ENCODE results near the gene SLAMF1. TPM values are rescaled to one million over a fixed set of nuclear protein-coding genes. Genes with fewer than 3 reads are reported as not detected.

SLAMF1 gene
- polyA plus RNA-seq, 3 donors, result 0.13 to 0.65 TPM; not detected in 1

DNA sequence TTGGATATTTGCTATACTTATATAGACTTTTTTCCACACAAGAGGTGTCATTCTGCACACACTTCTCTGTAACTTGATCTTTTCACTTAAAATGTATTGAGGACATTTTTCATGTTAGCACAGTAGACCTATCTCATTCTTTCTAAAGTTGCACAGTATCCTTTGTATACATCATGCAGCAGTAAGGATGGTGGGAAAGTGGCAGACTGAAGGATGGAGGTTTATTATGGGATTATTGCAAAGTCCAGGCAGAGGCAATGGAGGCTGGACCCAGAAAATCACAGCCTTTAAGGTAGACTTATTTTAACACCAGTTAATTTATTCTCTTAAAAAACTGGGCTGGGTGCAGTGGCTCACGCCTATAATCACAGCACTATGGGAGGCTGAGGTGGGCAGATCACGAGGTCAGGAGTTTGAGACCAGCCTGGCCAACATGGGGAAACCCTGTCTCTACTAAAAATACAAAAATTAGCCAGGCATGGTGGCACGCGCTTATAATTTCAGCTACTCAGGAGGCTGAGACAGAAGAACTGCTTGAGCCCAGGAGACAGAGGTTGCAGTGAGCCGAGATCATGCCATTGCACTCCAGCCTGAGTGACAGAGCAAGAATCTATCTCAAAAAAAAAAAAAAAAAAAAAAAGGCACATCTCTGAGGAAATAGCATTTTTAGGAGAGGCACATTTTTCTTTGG is 25.8 kb downstream of the SLAMF1 start:
- peaks cover 26% of the 10 kb centered on the region for H3K4me1 Mint-ChIP-seq
- Histone ChIP-seq H2AFZ (ENCODE audit: insufficient read depth, low read depth, low read length, poor library complexity, severe bottlenecking) (no peak overlapping the region), H3K4me1 (ENCODE audit: control insufficient read depth in 1 of 2, insufficient read depth in 2 of 2, low read length in 2 of 2) (peaks cover 16 to 21% of the 10 kb centered on the region in 2 donors), H4K20me1 (ENCODE audit: insufficient read depth, low read length) (no peaks in the 10 kb centered on the region), H3K4me2 (replicated peaks; ENCODE audit: extremely low read depth, low read length, poor library complexity, severe bottlenecking) (no peak overlapping the region), H3K27ac (ENCODE audit: low read depth in 1 of 2, low read length in 2 of 2) (no peak overlapping the region), H3K4me3 (replicated peaks in 1 of 3; ENCODE audit: low read depth in 2 of 3, low read length in 3 of 3) (no peak overlapping the region), H3K9me3 (replicated peaks in 1 of 2; ENCODE audit: control insufficient read depth in 1 of 2, insufficient read depth in 1 of 2, low read length in 2 of 2) (no peaks in the 10 kb centered on the region), H3K36me3 (replicated peaks in 1 of 2; ENCODE audit: control insufficient read depth in 1 of 2, insufficient read depth in 2 of 2, low read length in 2 of 2) (no peaks in the 10 kb centered on the region), H3K9ac (ENCODE audit: insufficient read depth, low read length, poor library complexity, severe bottlenecking) (no peak overlapping the region), H3K79me2 (ENCODE audit: insufficient read depth, low read length) (no peaks in the 10 kb centered on the region), H3K27me3 (ENCODE audit: control insufficient read depth in 2 of 2, insufficient read depth in 2 of 2, low read length in 2 of 2) (no peaks in the 10 kb centered on the region)
- H3K4me3 Mint-ChIP-seq, result peak overlapping the region in 1 of 2 donors; percentile 33
- DNase-seq, result no peak
- H3K9me3 Mint-ChIP-seq, result peaks cover 0 to 4% (median 2%) of the 10 kb centered on the region in 7 donors
- H3K27ac Mint-ChIP-seq, result peak overlapping the region in 1 of 7 donors; percentile 66
- H3K36me3 Mint-ChIP-seq, result no peaks in the 10 kb centered on the region
- 91% methylated on average over 4 of the region's 5 CpGs for WGBS (ENCODE audit: insufficient coverage)
- H3K27me3 Mint-ChIP-seq (ENCODE audit: low read depth in 3 of 3), result peaks cover 0 to under 1% (median 0%) of the 10 kb centered on the region in 3 donors
- intact Hi-C loops (cut with micrococcal nuclease), result no loop called here
- no peak for TF ChIP-seq CTCF (IDR thresholded peaks at IDR 0.05)

- intact Hi-C loops (cut with micrococcal nuclease), result loop anchor here in 1 of 2 donors (5.0 kb wide), 1 partner anchor 37 kb away; no protein-coding TSS in a partner anchor
- Mint-ChIP-seq H3K36me3 (no peaks in the 10 kb centered on the region), H3K4me3 (no peak overlapping the region), H3K27ac (no peak overlapping the region), H3K27me3 (ENCODE audit: low read depth in 3 of 3) (peaks cover 0 to 2% (median 0%) of the 10 kb centered on the region in 3 donors), H3K9me3 (peaks cover 0 to 4% (median 2%) of the 10 kb centered on the region in 7 donors), H3K4me1 (peaks cover 14% of the 10 kb centered on the region)
- no peak overlapping the region for H3K4me2 ChIP-seq (replicated peaks; ENCODE audit: extremely low read depth, low read length, poor library complexity, severe bottlenecking)
- H3K36me3 ChIP-seq (replicated peaks in 1 of 2; ENCODE audit: control insufficient read depth in 1 of 2, insufficient read depth in 2 of 2, low read length in 2 of 2), result no peaks in the 10 kb centered on the region
- no peak for TF ChIP-seq CTCF (IDR thresholded peaks at IDR 0.05)
- DNase-seq, result no peak
- H3K9me3 ChIP-seq (replicated peaks in 1 of 2; ENCODE audit: control insufficient read depth in 1 of 2, insufficient read depth in 1 of 2, low read length in 2 of 2), result no peaks in the 10 kb centered on the region
- H4K20me1 ChIP-seq (ENCODE audit: insufficient read depth, low read length), result no peaks in the 10 kb centered on the region
- H3K4me1 ChIP-seq (ENCODE audit: control insufficient read depth in 1 of 2, insufficient read depth in 2 of 2, low read length in 2 of 2), result peaks cover 9 to 12% of the 10 kb centered on the region in 2 donors
- H3K27me3 ChIP-seq (ENCODE audit: control insufficient read depth in 2 of 2, insufficient read depth in 2 of 2, low read length in 2 of 2), result no peaks in the 10 kb centered on the region
- H3K79me2 ChIP-seq (ENCODE audit: insufficient read depth, low read length), result no peaks in the 10 kb centered on the region
- H3K9ac ChIP-seq (ENCODE audit: insufficient read depth, low read length, poor library complexity, severe bottlenecking), result no peak overlapping the region
- H2AFZ ChIP-seq (ENCODE audit: insufficient read depth, low read depth, low read length, poor library complexity, severe bottlenecking), result no peak overlapping the region
- H3K4me3 ChIP-seq (replicated peaks in 1 of 3; ENCODE audit: low read depth in 2 of 3, low read length in 3 of 3), result no peak overlapping the region
- no peak overlapping the region for H3K27ac ChIP-seq (ENCODE audit: low read depth in 1 of 2, low read length in 2 of 2)
- no CpG with 5 or more reads among the region's 4 CpGs for WGBS (ENCODE audit: insufficient coverage)
Measured at GRCh38 chr1:160619742-160620277, 27.0 kb downstream of the SLAMF1 start.

Measured in CD14-positive monocyte (primary cell).